DND-41 (cell line): ENCODE results near the gene CBX5.

ENCODE experiments used
- EZH2 ChIP-seq: IDR thresholded peaks from 3 replicates; pipeline ENCODE4 v1.6.1; 2012; ENCODE audit warnings: borderline replicate concordance, low read depth, mild to moderate bottlenecking, moderate library complexity, low read length, inconsistent platforms; ENCODE audit not compliant: severe bottlenecking
- TF ChIP-seq, protein P1 (sequence below): IDR thresholded peaks from 2 replicates; pipeline ENCODE4 v1.5.1; 2012; ENCODE audit warnings: borderline replicate concordance, low read length, moderate library complexity, mild to moderate bottlenecking; ENCODE audit not compliant: poor library complexity, severe bottlenecking; ENCODE audit errors: extremely low read depth

DNA sequence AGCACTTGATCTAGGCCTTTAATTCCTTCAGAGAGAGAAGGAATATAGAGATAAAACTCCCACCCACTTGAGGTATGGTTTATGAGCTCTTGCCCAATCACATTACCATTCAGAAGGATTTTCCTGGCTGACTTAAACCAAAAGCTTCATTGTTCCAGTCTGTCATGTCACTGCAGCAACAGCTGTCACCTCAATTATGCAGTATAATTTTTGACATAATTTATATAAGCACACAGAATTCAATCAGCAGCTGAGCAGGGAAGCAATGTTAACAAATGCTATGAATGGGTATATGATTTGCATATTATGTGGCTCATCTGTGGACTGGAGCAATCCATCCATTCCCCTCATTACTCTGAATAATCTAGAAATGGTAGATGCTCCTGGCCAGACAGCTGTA lies 40.3 kb downstream of the CBX5 start:
- TF ChIP-seq, protein P1, sequence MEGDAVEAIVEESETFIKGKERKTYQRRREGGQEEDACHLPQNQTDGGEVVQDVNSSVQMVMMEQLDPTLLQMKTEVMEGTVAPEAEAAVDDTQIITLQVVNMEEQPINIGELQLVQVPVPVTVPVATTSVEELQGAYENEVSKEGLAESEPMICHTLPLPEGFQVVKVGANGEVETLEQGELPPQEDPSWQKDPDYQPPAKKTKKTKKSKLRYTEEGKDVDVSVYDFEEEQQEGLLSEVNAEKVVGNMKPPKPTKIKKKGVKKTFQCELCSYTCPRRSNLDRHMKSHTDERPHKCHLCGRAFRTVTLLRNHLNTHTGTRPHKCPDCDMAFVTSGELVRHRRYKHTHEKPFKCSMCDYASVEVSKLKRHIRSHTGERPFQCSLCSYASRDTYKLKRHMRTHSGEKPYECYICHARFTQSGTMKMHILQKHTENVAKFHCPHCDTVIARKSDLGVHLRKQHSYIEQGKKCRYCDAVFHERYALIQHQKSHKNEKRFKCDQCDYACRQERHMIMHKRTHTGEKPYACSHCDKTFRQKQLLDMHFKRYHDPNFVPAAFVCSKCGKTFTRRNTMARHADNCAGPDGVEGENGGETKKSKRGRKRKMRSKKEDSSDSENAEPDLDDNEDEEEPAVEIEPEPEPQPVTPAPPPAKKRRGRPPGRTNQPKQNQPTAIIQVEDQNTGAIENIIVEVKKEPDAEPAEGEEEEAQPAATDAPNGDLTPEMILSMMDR, result no peak
- TF ChIP-seq EZH2, result no peak
